Activated CD4-positive, alpha-beta T cell treated with anti-CD3 and anti-CD28 coated beads for 48 hours (primary cell): ENCODE measurements around the gene USP17L12.
A peak's percentile ranks its signal among the peaks of the same experiment; 100 is the strongest.
"Not testable (repeated sequence)": the region's sequence is repeated elsewhere in the genome, so short reads cannot be mapped to it uniquely, and the experiment has no call there.

Source experiments
- DNase-seq: peaks from one replicate; pipeline ENCODE4 v3.0.0-alpha.2; 2020

Gene USP17L12, protein sequence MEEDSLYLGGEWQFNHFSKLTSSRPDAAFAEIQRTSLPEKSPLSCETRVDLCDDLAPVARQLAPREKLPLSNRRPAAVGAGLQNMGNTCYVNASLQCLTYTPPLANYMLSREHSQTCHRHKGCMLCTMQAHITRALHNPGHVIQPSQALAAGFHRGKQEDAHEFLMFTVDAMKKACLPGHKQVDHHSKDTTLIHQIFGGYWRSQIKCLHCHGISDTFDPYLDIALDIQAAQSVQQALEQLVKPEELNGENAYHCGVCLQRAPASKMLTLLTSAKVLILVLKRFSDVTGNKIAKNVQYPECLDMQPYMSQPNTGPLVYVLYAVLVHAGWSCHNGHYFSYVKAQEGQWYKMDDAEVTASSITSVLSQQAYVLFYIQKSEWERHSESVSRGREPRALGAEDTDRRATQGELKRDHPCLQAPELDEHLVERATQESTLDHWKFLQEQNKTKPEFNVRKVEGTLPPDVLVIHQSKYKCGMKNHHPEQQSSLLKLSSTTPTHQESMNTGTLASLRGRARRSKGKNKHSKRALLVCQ

DNA sequence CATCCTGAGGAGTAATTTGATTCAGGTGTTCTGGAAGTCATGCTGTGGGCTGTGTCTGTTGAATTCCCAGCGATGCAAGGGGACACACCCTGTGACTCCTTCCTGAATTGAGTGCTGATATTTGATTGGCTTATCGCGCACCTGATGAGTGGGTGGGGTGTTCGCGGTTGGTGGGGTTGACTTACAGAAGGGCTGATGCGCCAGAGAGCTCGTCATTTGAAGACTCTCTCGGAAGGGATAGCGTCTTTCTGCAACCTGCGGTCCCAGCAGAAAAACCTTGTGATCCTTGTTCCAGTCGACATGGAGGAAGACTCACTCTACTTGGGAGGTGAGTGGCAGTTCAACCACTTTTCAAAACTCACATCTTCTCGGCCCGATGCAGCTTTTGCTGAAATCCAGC is at the start of gene USP17L12:
Gene USP17L12, plus strand, starts transcription at position 301 of the 400 bp plus-strand sequence. Its CDS starts 0 bp downstream, at position 301.
- DNase-seq, result not testable (repeated sequence)

DNA sequence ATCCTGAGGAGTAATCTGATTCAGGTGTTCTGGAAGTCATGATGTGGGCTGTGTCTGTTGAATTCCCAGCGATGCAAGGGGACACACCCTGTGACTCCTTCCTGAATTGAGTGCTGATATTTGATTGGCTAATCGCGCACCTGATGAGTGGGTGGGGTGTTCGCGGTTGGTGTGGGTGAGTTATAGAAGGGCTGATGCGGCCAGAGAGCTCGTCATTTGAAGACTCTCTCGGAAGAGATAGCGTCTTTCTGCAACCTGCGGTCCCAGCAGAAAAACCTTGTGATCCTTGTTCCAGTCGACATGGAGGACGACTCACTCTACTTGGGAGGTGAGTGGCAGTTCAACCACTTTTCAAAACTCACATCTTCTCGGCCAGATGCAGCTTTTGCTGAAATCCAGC is 9.6 kb upstream of the USP17L12 start, which contains the start of gene USP17L10:
Gene USP17L10, plus strand, starts transcription at position 301 of the 400 bp plus-strand sequence. Its CDS starts 0 bp downstream, at position 301.
- not testable (repeated sequence) for DNase-seq

DNA sequence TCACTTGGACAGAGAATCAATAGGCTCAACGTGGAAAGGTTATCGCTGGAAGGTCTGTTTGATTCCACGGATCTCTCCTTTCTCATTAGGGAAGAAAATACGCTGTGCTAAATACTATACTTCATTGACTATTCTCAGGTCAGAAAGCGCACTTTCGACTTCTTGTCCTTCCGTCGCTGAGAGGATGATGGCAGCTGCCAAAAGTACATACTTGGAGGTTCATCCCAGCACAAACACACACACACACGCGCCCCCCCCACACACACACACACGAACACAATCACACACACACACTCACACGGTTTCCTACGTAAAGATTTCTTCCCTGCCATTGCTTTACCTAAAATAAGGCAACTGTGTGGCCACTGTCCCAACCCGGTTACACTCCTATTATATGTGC is 5.3 kb upstream of the USP17L12 start:
- DNase-seq, result not testable (repeated sequence)

DNA sequence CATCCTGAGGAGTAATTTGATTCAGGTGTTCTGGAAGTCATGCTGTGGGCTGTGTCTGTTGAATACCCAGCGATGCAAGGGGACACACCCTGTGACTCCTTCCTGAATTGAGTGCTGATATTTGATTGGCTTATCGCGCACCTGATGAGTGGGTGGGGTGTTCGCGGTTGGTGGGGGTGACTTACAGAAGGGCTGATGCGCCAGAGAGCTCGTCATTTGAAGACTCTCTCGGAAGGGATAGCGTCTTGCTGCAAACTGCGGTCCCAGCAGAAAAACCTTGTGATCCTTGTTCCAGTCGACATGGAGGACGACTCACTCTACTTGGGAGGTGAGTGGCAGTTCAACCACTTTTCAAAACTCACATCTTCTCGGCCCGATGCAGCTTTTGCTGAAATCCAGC is 4.8 kb upstream of the USP17L12 start, which contains the start of gene USP17L11:
Gene USP17L11, plus strand, starts transcription at position 301 of the 400 bp plus-strand sequence. Its CDS starts 0 bp downstream, at position 301.
- DNase-seq, result not testable (repeated sequence)

DNA sequence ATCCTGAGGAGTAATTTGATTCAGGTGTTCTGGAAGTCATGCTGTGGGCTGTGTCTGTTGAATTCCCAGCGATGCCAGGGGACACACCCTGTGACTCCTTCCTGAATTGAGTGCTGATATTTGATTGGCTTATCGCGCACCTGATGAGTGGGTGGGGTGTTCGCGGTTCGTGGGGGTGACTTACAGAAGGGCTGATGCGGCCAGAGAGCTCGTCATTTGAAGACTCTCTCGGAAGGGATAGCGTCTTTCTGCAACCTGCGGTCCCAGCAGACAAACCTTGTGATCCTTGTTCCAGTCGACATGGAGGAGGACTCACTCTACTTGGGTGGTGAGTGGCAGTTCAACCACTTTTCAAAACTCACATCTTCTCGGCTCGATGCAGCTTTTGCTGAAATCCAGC is 4.6 kb downstream of the USP17L12 start, which contains the start of gene USP17L13:
Gene USP17L13, plus strand, starts transcription at position 301 of the 400 bp plus-strand sequence. Its CDS starts 0 bp downstream, at position 301.
- not testable (repeated sequence) for DNase-seq

DNA sequence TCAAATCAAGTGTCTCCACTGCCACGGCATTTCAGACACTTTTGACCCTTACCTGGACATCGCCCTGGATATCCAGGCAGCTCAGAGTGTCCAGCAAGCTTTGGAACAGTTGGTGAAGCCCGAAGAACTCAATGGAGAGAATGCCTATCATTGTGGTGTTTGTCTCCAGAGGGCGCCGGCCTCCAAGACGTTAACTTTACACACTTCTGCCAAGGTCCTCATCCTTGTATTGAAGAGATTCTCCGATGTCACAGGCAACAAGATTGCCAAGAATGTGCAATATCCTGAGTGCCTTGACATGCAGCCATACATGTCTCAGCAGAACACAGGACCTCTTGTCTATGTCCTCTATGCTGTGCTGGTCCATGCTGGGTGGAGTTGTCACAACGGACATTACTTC is 10.3 kb downstream of the USP17L12 start:
- not testable (repeated sequence) for DNase-seq

DNA sequence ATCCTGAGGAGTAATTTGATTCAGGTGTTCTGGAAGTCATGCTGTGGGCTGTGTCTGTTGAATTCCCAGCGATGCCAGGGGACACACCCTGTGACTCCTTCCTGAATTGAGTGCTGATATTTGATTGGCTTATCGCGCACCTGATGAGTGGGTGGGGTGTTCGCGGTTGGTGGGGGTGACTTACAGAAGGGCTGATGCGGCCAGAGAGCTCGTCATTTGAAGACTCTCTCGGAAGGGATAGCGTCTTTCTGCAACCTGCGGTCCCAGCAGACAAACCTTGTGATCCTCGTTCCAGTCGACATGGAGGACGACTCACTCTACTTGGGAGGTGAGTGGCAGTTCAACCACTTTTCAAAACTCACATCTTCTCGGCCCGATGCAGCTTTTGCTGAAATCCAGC is 14.1 kb downstream of the USP17L12 start, which contains the start of gene USP17L15:
Gene USP17L15, plus strand, starts transcription at position 301 of the 400 bp plus-strand sequence. Its CDS starts 0 bp downstream, at position 301.
- DNase-seq, result not testable (repeated sequence)

DNA sequence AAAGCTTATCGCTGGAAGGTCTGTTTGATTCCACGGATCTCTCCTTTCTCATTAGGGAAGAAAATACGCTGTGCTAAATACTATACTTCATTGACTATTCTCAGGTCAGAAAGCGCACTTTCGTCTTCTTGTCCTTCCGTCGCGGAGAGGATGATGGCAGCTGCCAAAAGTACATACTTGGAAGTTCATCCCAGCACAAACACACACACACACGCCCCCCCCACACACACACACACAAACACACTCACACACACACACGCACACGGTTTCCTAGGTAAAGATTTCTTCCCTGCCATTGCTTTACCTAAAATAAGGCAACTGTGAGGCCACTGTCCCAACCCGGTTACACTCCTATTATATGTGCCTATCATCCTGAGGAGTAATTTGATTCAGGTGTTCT is 18.5 kb downstream of the USP17L12 start:
- not testable (repeated sequence) for DNase-seq

DNA sequence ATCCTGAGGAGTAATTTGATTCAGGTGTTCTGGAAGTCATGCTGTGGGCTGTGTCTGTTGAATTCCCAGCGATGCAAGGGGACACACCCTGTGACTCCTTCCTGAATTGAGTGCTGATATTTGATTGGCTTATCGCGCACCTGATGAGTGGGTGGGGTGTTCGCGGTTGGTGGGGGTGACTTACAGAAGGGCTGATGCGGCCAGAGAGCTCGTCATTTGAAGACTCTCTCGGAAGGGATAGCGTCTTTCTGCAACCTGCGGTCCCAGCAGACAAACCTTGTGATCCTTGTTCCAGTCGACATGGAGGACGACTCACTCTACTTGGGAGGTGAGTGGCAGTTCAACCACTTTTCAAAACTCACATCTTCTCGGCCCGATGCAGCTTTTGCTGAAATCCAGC is 23.6 kb downstream of the USP17L12 start, which contains the start of gene USP17L17:
Gene USP17L17, plus strand, starts transcription at position 301 of the 400 bp plus-strand sequence. Its CDS starts 0 bp downstream, at position 301.
- not testable (repeated sequence) for DNase-seq

DNA sequence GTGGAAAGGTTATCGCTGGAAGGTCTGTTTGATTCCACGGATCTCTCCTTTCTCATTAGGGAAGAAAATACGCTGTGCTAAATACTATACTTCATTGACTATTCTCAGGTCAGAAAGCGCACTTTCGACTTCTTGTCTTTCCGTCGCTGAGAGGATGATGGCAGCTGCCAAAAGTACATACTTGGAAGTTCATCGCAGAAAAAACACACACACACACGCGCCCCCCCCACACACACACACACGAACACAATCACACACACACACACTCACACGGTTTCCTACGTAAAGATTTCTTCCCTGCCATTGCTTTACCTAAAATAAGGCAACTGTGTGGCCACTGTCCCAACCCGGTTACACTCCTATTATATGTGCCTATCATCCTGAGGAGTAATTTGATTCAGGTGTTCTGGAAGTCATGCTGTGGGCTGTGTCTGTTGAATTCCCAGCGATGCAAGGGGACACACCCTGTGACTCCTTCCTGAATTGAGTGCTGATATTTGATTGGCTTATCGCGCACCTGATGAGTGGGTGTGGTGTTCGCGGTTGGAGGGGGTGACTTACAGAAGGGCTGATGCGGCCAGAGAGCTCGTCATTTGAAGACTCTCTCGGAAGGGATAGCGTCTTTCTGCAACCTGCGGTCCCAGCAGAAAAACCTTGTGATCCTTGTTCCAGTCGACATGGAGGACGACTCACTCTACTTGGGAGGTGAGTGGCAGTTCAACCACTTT is 28.2 kb downstream of the USP17L12 start, which contains the start of gene USP17L18:
Gene USP17L18, plus strand, starts transcription at position 678 of the 728 bp plus-strand sequence. Its CDS starts 0 bp downstream, at position 678.
- DNase-seq, result peak; percentile 3

DNA sequence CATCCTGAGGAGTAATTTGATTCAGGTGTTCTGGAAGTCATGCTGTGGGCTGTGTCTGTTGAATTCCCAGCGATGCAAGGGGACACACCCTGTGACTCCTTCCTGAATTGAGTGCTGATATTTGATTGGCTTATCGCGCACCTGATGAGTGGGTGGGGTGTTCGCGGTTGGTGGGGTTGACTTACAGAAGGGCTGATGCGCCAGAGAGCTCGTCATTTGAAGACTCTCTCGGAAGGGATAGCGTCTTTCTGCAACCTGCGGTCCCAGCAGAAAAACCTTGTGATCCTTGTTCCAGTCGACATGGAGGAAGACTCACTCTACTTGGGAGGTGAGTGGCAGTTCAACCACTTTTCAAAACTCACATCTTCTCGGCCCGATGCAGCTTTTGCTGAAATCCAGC is 33.1 kb downstream of the USP17L12 start, which contains the start of gene USP17L19:
Gene USP17L19, plus strand, starts transcription at position 301 of the 400 bp plus-strand sequence. Its CDS starts 0 bp downstream, at position 301.
- not testable (repeated sequence) for DNase-seq

DNA sequence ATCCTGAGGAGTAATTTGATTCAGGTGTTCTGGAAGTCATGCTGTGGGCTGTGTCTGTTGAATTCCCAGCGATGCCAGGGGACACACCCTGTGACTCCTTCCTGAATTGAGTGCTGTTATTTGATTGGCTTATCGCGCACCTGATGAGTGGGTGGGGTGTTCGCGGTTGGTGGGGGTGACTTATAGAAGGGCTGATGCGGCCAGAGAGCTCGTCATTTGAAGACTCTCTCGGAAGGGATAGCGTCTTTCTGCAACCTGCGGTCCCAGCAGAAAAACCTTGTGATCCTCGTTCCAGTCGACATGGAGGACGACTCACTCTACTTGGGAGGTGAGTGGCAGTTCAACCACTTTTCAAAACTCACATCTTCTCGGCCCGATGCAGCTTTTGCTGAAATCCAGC is 37.9 kb downstream of the USP17L12 start, which contains the start of gene USP17L20:
Gene USP17L20, plus strand, starts transcription at position 301 of the 400 bp plus-strand sequence. Its CDS starts 0 bp downstream, at position 301.
- DNase-seq, result not testable (repeated sequence)

DNA sequence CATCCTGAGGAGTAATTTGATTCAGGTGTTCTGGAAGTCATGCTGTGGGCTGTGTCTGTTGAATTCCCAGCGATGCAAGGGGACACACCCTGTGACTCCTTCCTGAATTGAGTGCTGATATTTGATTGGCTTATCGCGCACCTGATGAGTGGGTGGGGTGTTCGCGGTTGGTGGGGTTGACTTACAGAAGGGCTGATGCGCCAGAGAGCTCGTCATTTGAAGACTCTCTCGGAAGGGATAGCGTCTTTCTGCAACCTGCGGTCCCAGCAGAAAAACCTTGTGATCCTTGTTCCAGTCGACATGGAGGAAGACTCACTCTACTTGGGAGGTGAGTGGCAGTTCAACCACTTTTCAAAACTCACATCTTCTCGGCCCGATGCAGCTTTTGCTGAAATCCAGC is 42.6 kb downstream of the USP17L12 start, which contains the start of gene USP17L21:
Gene USP17L21, plus strand, starts transcription at position 301 of the 400 bp plus-strand sequence. Its CDS starts 0 bp downstream, at position 301.
- DNase-seq, result not testable (repeated sequence)

DNA sequence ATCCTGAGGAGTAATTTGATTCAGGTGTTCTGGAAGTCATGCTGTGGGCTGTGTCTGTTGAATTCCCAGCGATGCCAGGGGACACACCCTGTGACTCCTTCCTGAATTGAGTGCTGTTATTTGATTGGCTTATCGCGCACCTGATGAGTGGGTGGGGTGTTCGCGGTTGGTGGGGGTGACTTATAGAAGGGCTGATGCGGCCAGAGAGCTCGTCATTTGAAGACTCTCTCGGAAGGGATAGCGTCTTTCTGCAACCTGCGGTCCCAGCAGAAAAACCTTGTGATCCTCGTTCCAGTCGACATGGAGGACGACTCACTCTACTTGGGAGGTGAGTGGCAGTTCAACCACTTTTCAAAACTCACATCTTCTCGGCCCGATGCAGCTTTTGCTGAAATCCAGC is 47.4 kb downstream of the USP17L12 start, which contains the start of gene USP17L22:
Gene USP17L22, plus strand, starts transcription at position 301 of the 400 bp plus-strand sequence. Its CDS starts 0 bp downstream, at position 301.
- DNase-seq, result not testable (repeated sequence)
